ENCODE measurements around the gene APC. TPM values are rescaled to one million over a fixed set of nuclear protein-coding genes. Genes with fewer than 3 reads are reported as not detected.
A peak's percentile ranks its signal among the peaks of the same experiment; 100 is the strongest.

The APC gene
- total RNA-seq, 1 donor from 2014 or later, result 35.6 TPM

DNA sequence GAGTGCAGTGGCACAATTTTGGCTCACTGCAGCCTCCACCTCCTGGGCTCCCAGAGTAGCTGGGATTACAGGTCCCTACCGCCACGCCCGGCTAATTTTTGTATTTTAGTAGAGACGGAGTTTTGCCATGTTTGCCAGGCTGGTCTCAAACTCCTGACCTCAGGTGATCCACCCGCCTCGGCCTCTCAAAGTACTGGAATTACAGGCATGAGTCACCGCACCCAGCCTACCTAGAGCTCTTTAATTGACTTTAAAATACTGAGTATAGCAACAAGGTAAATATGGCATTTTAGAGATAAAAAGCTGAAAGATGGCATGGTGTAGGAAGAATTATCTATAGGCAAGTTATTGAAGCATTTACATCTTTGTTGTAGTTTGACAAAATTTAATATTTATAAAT, 21.0 kb downstream of the APC start:
- intact Hi-C loops (cut with DNase I), result loop anchor here (5.0 kb wide), 2 partner anchors 66 to 131 kb away; no protein-coding TSS in a partner anchor
- no peak for DNase-seq (ENCODE audit: missing footprints)
- ATAC-seq, result no peak

DNA sequence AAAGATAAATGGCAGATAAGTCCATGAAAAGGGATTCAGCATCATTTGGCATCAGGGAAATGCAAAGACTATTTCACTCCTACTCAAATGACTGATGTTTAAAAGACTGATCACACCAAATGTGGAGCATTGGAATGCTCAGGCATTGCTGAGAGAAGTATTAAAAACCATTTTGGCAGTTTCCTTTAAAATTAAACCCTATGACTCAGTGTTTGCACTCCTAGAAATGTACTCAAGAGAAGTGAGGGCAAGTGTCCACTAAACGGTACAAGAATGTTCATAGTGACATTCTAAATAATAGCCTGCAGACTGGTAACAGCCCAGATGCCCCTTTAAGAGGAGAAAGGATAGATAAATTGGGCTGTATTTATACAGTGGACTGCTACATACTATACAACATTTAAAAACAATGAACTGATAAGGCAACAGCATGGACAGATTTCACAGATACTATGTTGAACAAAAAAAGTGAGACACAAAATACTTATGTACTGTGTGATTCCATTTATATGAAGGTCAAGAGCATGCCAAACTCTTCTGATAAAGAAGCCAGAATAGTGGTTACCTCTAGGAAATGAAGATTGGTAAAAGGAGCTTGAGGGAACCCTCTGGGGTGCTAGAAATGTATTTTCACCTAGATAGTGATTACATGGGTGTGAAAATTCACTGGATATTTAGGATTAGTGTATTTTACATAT, 24.6 kb downstream of the APC start:
- intact Hi-C loops (cut with DNase I), result no loop called here
- no peak for ATAC-seq
- DNase-seq (ENCODE audit: missing footprints), result no peak

DNA sequence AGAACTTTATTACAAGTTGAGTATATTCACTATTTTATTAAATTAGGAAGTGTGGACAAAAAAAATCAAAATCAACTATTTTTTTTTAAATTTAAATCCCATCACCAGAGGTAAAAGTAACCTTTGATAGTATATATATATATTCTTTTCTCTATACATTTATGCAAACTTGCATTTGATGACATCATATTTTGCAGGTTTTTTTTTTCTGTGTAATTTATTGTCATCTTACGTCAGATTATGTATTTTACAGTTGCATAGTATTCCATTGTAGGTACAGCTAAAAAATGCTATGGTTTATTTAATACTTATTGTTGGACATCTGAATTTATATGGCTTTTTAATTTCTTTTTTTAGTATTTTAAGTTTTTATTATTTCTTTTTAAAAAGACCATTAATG, 25.5 kb downstream of the APC start:
- intact Hi-C loops (cut with DNase I), result no loop called here
- no peak for DNase-seq (ENCODE audit: missing footprints)
- ATAC-seq, result no peak

DNA sequence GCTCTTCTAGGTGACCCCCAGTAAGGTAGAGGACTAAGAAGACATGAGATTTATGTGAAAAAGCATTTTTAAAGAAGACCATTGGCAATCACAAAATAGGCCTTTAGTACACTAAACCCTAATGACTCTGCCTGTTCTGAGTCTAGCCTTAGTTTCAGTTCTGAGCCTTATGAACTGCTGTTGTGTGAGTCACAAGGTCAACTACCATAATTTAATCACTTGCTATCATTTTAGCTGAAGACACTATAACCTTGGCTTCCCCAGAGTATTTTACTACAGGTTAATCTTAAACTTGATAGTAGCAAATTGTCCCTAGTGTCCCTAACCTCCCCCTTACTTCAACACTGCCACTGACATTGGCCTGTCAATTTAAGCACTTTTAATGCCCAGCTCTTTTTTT, 34.4 kb downstream of the APC start:
- no peak for DNase-seq (ENCODE audit: missing footprints)
- no peak for ATAC-seq
- intact Hi-C loops (cut with DNase I), result no loop called here

DNA sequence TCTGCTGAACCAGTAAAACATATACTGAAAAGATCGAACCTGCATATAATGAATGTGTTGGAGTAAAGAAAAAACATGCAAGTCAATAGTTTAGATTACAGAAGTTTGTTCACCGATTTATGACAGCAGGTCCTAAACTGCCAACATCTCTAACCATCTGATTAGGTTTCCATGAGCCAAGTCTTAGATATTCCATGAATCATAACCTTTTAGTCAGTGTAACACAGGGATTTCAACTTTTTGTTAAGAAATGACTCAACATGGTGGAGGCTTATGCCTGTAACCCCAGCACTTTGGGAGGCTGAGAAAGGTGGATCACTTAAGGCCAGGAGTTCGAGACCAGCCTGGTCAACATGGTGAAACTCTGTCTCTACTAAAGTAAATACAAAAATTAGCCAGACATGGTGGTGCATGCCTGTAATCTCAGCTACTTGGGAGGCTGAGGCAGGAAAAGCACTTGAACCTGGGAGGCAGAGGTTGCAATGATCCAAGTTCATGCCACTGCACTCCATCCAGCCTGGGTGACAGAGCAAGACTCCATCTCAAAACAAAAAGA, 38.7 kb downstream of the APC start:
- no peak for DNase-seq (ENCODE audit: missing footprints)
- intact Hi-C loops (cut with DNase I), result no loop called here
- no peak for ATAC-seq

DNA sequence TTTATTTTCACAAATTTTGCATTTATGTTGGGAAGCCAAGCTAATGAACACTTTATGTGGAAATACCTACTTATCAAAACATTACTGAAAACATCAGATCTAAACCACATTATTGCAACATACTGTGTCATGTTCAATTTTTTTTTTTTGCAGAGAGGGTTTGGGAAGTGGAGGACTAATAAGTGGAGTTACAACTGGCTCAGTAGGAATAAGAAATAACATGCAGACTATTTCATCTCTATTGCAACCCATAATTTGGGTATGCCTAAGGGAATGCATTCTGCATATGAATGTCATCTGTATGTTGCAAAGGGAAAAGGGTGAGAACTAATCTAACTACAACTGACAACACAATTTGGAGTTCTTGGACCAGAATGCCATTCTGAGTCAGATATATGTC, 41.8 kb downstream of the APC start:
- no peak for ATAC-seq
- DNase-seq (ENCODE audit: missing footprints), result no peak
- intact Hi-C loops (cut with DNase I), result no loop called here

DNA sequence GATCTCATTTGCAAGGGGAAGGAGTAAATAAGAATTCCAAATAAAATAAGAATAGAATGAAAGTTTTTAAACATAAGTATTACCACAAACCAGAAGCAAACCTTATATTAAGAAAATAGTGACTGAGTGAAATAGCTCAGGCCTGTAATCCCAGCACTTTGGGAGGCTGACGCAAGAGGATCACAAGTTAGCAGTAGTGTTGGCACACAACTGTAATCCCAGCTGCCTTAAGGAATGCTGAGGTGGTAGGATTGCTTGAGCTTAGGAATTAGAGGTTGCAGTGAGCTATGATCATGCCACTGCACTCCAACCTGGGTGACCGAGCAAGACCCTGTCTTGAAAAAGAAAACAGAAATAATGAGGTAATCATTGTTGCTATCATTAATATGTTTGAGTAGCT, 47.0 kb downstream of the APC start:
- no peak for ATAC-seq
- intact Hi-C loops (cut with DNase I), result no loop called here

DNA sequence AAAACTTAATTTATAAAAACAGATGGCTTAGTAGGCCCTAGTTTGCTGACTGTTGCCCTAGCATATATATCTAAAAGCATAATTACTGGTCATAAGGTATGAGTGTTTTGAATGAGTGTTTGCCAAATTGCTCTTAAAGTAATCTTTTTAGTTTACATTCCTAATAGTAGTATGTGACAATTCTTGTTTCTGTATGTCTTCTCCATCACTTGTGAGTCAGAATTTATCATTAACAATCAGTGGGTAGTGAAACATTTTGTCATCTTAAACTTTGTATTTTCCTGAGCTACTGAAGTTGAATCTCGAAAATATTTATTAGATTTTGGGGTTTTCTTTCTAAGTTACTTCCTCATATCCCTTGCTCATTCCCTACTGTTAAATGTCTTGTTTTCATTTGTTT, 49.6 kb downstream of the APC start:
- no peak for ATAC-seq

More for the DNA sequence above, 47.0 kb downstream of the APC start:
- no peak for DNase-seq (ENCODE audit: missing footprints)

DNA sequence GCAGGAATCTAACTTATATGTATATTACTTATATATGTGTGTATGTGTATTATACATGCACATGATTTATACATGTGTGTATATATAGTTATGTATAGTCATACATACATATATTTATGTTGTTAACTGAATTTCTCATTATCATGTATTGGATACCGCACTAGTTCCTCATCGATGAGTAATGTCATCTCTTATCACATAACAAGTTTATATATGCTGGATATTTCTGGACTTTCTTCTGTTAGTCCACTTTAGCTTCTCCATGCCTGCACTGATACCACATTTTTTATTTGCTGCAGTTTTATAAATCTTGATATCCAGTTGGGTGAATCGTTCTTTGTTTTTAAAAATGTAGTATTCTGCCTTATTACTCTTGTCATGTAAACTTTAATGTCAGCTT, 50.2 kb downstream of the APC start:
- intact Hi-C loops (cut with DNase I), result no loop called here
- ATAC-seq (no peak), DNase-seq (ENCODE audit: missing footprints) (no peak)

More for the DNA sequence above, 49.6 kb downstream of the APC start:
- DNase-seq (ENCODE audit: missing footprints), result no peak
- intact Hi-C loops (cut with DNase I), result no loop called here

DNA sequence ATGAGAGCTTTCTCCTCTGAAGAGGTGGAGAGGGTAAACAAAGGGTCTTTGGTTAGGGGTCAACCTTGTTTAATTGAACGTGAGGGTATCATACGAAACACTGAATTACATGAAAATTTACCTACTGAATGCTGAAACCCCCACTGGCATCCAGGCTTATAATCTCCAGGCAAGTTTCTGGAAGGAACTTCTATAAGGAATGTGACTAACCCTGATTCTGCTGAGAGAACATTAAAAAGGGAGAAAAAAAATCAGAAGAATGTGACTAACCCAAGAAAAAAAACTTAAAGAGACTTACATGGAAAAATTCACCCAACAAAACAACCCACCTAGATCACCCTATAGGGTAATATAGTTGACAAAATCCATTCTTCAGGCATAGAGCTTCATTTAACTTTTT, 55.5 kb downstream of the APC start:
- DNase-seq (ENCODE audit: missing footprints) (no peak), ATAC-seq (no peak)
- intact Hi-C loops (cut with DNase I), result loop anchor here (10.0 kb wide), 1 partner anchor 132 kb away; the partner anchor contains the start of gene REEP5

DNA sequence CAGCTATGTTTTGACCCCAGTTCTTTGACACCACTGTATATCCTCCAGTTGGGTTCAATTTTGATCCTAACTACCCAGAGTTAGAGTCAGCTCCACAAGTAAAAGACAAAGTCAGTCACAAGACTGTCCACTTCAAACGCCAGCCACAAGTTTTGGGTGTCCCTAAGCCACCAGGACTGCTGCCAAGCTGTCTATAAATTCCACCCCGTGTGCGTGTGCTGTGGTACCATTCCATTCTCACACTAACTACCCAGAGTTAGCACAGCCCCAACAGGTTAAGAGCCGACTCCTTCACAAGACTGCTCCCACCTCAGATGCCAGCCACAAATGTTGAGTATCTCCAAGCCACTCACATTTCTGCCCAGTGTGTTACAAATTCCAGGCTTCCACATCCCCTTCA, 56.7 kb downstream of the APC start:
- ATAC-seq (peak; percentile 89), DNase-seq (ENCODE audit: missing footprints) (no peak)

DNA sequence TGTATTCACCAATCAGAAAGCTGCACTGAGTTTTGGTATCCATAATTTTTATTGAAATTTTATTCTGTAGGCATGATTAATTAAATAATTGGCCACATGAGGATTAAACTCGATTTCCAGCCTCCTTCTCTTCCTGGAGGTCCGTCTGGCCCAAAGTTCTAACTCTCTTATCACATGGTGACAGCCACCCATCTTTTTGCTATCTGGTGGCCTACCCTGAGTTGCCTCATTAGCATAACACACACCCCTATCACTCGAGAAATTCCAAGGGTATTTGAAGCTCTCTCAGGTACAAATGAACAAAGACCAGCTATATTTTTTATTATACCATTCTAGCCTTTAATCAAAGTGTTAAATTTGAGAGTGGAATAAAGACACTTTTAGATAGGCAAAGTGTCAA, 57.7 kb downstream of the APC start:
- DNase-seq (ENCODE audit: missing footprints) (no peak), ATAC-seq (no peak)
- intact Hi-C loops (cut with DNase I), result loop anchor here (10.0 kb wide), 1 partner anchor 129 kb away; the partner anchor contains the start of gene REEP5

More for the DNA sequence above, 56.7 kb downstream of the APC start:
- intact Hi-C loops (cut with DNase I), result loop anchor here (10.0 kb wide), 1 partner anchor 130 kb away; the partner anchor contains the start of gene REEP5

DNA sequence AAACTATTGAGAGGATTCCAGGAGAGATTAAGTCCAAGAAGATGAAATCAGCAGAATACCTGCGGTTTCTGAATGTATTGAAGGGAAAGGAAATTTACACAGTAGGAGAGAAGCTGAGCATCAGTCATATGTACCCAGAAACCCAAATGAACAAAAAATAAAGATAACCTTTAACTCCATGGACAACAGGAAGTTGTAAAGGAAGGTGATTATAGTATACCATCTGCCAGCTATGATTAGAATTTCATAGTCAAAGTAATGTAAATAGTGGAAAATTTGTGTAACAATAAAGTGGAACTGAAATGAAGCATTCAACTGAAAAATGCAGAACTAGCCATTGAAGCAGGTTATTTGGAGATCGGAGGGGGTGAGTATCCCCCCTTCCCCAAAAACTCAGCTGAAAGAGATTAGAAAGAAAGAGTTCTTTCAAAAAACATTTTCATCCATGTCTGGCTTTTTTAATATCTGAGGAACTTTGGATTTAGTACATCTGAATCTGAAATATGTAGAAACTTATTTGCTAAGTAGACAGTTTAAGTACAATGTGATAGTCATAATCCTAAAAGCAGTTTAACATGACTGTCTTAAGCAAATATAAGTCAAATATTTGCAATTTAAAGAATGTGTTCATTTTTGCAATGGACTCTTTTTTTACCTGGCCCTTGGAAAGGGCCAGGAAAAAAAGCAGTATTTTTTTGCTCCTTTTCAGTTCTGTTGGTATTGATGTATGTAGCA, 58.4 kb downstream of the APC start:
- intact Hi-C loops (cut with DNase I), result loop anchor here (10.0 kb wide), 1 partner anchor 129 kb away; the partner anchor contains the start of gene REEP5
- no peak for ATAC-seq
- DNase-seq (ENCODE audit: missing footprints), result no peak

DNA sequence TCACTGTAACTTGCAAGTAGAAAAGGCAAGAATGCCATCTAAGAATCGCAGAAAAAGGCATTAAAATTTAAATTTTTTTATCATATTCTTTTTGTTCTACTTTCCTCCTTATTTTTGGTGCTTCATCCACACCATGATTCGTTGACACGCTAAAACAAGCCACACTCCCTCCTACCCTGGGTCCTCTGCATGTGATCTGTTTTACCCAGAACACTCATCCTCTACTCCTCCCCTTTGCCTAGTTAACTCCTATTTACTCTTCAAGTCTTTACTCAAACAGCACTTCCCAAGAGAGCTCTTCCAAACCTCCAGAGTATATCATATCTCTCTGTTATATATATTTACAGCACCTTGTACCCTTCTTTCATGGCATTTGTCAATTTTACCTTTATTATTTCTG, 62.0 kb downstream of the APC start:
- DNase-seq (ENCODE audit: missing footprints), result no peak
- intact Hi-C loops (cut with DNase I), result loop anchor here (10.0 kb wide), 1 partner anchor 125 kb away; the partner anchor contains the start of gene REEP5
- no peak for ATAC-seq

DNA sequence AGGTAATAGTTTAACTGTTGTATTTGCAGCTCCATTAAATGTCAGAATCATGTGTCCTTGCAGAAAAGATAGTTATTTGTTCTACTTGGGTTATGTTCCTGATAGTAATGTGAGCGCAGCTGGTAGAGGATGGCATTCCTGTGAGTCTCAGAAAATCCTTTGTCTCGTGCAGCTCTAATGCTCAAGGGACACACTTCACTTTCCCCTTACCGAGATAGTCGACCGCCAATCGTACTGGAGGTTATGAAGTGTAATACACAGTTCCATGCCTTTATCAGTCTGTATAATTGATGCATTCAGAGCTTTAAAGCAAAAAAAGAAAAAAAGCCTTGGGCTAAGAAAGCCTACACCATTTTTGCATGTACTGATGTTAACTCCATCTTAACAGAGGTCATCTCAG, 63.2 kb downstream of the APC start:
- intact Hi-C loops (cut with DNase I), result no loop called here
- DNase-seq (ENCODE audit: missing footprints) (no peak), ATAC-seq (no peak)

DNA sequence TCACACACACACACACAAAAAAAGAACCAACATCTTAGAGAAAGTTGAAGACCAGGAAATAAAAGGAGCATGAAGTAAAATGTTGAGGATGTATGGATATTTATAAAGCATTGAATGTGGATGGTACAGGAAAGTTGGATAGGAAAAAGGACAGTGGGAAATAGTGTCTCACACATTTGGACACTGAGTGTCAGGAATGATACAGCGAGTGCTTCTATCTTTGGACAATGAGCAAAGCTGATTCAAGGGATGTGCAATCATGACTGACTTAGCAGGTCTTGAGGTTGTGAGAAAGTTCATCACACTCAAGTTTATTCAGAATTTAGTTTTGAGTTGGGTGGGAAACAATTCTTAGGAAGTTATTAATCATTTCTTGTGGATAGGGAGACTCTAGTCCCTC, 73.3 kb downstream of the APC start:
- DNase-seq (ENCODE audit: missing footprints) (no peak), ATAC-seq (no peak)
- intact Hi-C loops (cut with DNase I), result no loop called here

DNA sequence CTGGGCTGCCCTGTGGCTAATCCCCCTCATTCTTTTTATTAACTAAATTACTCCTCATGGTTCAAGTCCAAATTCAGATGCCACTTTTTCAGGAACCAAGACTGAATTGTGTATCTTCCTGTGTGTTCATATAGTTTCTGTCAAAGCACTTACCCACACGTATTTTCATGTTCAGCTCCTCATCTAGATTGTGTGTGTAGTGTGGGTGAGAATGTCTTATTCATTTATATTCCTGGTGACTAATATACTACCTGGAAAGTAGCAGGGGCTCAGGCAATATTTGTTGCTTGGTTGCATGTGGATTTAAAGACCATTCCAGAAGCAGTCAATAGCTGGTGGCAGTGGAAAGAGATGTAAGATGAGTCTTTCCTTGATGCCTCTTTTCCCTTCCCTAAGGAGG, 74.9 kb downstream of the APC start:
- ATAC-seq (no peak), DNase-seq (ENCODE audit: missing footprints) (no peak)
- intact Hi-C loops (cut with DNase I), result no loop called here

DNA sequence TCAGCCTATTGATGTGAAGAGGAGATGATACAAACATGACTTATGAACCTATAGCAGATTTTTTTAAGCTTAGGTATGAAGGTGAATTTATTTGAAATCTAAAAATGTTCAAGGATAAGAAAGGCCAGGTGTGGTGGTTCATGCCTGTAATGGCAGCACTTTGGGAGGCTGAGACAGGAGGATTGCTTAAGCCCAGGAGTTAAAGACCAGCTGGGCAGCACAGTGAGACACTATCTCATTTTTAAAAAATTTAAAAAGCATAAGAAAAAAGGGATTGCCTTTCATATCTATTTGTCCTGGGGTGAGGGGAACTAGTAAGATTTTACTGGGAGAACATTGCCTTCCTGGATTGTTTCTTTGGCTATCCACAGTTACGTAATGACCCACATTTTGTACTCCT, 82.6 kb downstream of the APC start:
- ATAC-seq (no peak), DNase-seq (ENCODE audit: missing footprints) (no peak)
- intact Hi-C loops (cut with DNase I), result no loop called here

DNA sequence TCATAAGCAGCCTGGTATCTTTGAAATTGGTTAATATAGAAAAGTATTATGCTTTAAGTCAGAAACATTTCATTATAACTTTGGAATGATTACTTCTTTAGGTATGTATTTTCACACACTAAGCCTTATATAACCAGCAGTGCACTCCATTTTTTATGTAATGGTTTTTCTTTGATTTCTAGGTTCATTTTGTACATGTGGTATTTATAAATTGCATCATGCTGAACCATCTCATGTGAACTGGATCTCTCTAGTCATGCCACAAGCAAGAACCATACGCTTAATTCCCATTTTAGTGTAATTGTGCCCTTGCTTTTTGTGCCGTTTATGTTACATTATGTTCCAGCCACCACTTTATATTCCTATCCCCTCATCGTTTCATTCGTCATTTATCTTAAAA, 84.8 kb downstream of the APC start:
- ATAC-seq (no peak), DNase-seq (ENCODE audit: missing footprints) (no peak)
- intact Hi-C loops (cut with DNase I), result no loop called here

DNA sequence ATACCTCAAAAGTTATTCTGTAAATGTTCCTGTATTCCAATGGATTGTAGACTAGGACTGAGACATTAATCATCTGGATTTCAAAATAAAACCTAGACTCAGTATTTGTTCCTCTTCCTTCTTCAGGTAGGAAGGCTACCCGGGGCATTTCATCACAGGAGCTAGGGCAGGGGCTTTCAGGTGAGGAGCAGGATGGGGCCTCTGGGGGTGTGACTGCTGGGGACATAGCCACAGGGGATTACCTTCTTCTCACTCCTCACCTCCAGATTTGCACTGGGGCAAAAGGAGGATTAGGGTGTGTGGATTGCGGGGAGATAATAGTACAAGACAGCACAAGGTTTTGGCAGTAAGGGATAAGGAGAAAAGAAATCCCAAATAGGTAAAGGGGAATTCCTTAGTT, 85.5 kb downstream of the APC start:
- intact Hi-C loops (cut with DNase I), result no loop called here
- no peak for ATAC-seq
- no peak for DNase-seq (ENCODE audit: missing footprints)

Measured in Right ventricle myocardium inferior (tissue), 1 donor.